A549 (cell line): ENCODE measurements around the gene PTOV1.

Experiments used
- CEBPB ChIP-seq, 2 experiments: fragments of >200 bp in 1 of 2; sonication (Bioruptor Twin) in 1 of 2; formaldehyde crosslinking in 1 of 2; IDR thresholded peaks; 2 replicates each; pipeline ENCODE4 v1.6.1; 2012 to 2016
- CTCF ChIP-seq: fragments of >200 bp; sonication (Bioruptor Twin); formaldehyde crosslinking; IDR thresholded peaks from 3 replicates; pipeline ENCODE4 v1.5.1; 2016
- ELK1 ChIP-seq: fragments of 150-350 bp; IDR thresholded peaks from 2 replicates; pipeline ENCODE4 v1.6.1; 2014; ENCODE audit warnings: low read depth, mild to moderate bottlenecking, low read length
- EP300 ChIP-seq, 2 experiments: fragments of >200 bp; sonication (Bioruptor Twin); formaldehyde crosslinking; IDR thresholded peaks; 2 replicates in 1 of 2; 3 replicates in 1 of 2; pipeline ENCODE4 v1.6.1; 2016 to 2017
- NR3C1 ChIP-seq: fragments of >200 bp; sonication (Bioruptor Twin); formaldehyde crosslinking; IDR thresholded peaks from 3 replicates; pipeline ENCODE4 v1.6.1; 2017
- RAD21 ChIP-seq, 2 experiments: fragments of >200 bp in 1 of 2; sonication (Bioruptor Twin) in 1 of 2; formaldehyde crosslinking in 1 of 2; IDR thresholded peaks in 1 of 2; conservative IDR thresholded peaks in 1 of 2; 2 replicates in 1 of 2; 3 replicates in 1 of 2; pipeline ENCODE4 v1.6.1; 2012 to 2018; ENCODE audit warnings: inconsistent platforms in 1 of 2
- REST ChIP-seq: fragments of 200-600 bp; sonication (generic); IDR thresholded peaks from 2 replicates; pipeline ENCODE4 v1.6.1; 2016; ENCODE audit warnings: antibody characterized with exemption, mild to moderate bottlenecking, moderate library complexity
- ZFP36 ChIP-seq: fragments of 450-650 bp; IDR thresholded peaks from 2 replicates; pipeline ENCODE4 v1.6.1; 2014; ENCODE audit warnings: borderline replicate concordance; ENCODE audit not compliant: partially characterized antibody
- TF ChIP-seq, protein P1 (sequence below): fragments of 450-650 bp; IDR thresholded peaks from 2 replicates; pipeline ENCODE4 v1.6.1; 2014; ENCODE audit warnings: antibody characterized with exemption

DNA sequence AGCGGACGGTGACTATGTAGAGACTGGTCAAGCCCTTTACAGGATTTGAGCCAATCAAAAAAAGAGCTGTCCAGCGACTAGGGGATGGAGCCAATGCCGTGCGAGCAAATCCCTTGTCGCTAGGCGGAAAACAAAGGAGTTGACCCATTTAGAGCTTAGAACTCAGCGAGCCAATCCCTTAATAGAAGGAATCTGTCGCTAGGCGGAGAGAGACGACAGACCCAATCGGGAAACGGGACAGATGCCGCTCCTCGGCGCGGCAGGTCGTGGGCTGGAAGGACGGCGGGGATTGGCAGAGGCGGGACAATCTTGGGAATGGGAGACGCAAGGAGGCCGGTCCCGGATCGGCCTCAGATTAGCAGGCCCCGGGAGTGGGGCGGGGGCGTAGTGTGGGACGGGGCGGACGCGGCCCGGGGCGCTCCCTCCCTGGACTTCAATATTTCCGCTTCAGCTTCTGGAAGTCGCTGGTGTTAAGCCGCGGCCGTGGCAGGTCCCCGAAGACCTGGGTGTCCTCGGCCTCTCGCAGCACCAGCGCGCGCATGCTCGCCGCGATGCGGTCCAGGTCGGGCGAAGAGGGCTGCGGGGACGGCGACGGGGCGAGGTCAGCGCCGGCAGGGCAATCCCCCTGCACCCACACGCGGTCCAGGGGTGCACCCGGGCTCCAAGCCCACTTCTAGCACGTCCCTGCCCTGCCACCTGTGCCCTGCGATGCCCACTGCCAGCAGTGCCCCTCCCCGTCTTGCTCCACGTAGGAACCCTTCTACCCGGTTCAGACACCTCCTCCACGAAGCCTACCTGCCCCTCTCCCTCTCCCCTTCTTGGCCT, 18.7 kb downstream of the PTOV1 start:
- TF ChIP-seq RAD21 (conservative IDR thresholded peaks at IDR 0.05 in 1 of 2, IDR thresholded peaks at IDR 0.05 in 1 of 2) (no peak), NR3C1 (no peak), CTCF (no peak), EP300 (IDR thresholded peaks at IDR 0.05) (no peak), REST (no peak), ELK1 (no peak), ZFP36 (peak; percentile 96), CEBPB (IDR thresholded peaks at IDR 0.05) (no peak)
- TF ChIP-seq, protein P1, sequence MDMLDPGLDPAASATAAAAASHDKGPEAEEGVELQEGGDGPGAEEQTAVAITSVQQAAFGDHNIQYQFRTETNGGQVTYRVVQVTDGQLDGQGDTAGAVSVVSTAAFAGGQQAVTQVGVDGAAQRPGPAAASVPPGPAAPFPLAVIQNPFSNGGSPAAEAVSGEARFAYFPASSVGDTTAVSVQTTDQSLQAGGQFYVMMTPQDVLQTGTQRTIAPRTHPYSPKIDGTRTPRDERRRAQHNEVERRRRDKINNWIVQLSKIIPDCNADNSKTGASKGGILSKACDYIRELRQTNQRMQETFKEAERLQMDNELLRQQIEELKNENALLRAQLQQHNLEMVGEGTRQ, result no peak
